Subcutaneous abdominal adipose tissue (tissue), 5 donors: Measurements from ENCODE around the gene PXYLP1.
"Not testable (repeated sequence)": the region's sequence is repeated elsewhere in the genome, so short reads cannot be mapped to it uniquely, and the experiment has no call there.

ENCODE experiments used
- H3K27ac ChIP-seq: one replicate; pipeline ENCODE4 v1.7.0; 2013; ENCODE audit warnings: low read depth, mild to moderate bottlenecking, inconsistent platforms, low read length, moderate library complexity
- H3K27me3 ChIP-seq, 5 donors: one replicate each; pipeline ENCODE4 v1.7.0; 2013; ENCODE audit warnings: low read length in 5 of 5, inconsistent platforms in 1 of 5; ENCODE audit not compliant: control insufficient read depth in 5 of 5, insufficient read depth in 4 of 5
- H3K36me3 ChIP-seq, 5 donors: one replicate each; pipeline ENCODE4 v1.7.0; 2013; ENCODE audit warnings: low read length in 5 of 5; ENCODE audit not compliant: control insufficient read depth in 5 of 5, insufficient read depth in 5 of 5
- H3K4me1 ChIP-seq, 5 donors: one replicate each; pipeline ENCODE4 v1.7.0; 2013; ENCODE audit warnings: low read length in 5 of 5, mild to moderate bottlenecking in 3 of 5, moderate library complexity in 1 of 5; ENCODE audit not compliant: control insufficient read depth in 5 of 5, insufficient read depth in 5 of 5
- H3K4me3 ChIP-seq, 5 donors: one replicate each; pipeline ENCODE4 v1.7.0; 2013; ENCODE audit warnings: low read length in 5 of 5, low read depth in 1 of 5
- H3K9ac ChIP-seq, 5 donors: one replicate each; pipeline ENCODE4 v1.7.0; 2013; ENCODE audit warnings: low read length in 5 of 5, mild to moderate bottlenecking in 4 of 5, moderate library complexity in 3 of 5
- H3K9me3 ChIP-seq, 5 donors: one replicate each; pipeline ENCODE4 v1.7.0; 2013; ENCODE audit warnings: low read length in 5 of 5; ENCODE audit not compliant: control insufficient read depth in 5 of 5
- donor health status: healthy.
- donor health status: healthy.
- donor health status: healthy.
- donor health status: healthy.
- donor health status: healthy.

The PXYLP1 gene

DNA sequence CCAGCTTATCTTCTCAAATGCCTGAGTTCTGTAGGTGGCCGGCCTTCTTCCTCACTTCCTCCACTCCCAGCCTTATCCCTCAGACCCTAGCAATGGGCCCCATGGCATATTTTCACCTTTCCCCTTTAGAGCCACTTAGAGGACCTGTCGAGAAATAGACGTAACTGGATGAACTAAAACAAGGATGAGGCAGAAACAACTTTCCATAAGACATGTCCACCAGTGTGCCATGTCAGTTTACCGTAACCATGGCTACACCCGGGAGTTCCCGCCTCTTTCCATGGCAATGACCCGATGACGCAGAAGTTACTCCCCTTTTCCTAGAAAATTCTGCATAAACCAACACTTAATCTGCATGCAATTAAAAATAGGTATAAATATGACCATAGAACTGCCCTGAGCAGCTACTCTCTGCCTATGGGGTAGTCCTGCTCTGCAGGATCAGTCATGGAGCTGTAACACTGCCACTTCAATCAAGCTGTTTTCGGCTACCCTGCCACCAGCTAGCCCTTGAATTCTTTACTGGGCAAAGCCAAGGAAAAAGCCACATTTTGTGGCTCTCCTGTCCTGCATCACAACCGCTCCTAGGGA is 81.6 kb downstream of the PXYLP1 start:
- H3K27me3 ChIP-seq = peaks cover 0 to 3% (median 0%) of the 10 kb centered on the region in 5 donors
- peaks cover 6 to 23% (median 19%) of the 10 kb centered on the region in 5 donors for H3K4me1 ChIP-seq
- H3K27ac ChIP-seq = no peak overlapping the region
- no peaks in the 10 kb centered on the region for H3K36me3 ChIP-seq
- no peaks in the 10 kb centered on the region for H3K9me3 ChIP-seq
- H3K4me3 ChIP-seq = no peak overlapping the region
- H3K9ac ChIP-seq = no peak overlapping the region

DNA sequence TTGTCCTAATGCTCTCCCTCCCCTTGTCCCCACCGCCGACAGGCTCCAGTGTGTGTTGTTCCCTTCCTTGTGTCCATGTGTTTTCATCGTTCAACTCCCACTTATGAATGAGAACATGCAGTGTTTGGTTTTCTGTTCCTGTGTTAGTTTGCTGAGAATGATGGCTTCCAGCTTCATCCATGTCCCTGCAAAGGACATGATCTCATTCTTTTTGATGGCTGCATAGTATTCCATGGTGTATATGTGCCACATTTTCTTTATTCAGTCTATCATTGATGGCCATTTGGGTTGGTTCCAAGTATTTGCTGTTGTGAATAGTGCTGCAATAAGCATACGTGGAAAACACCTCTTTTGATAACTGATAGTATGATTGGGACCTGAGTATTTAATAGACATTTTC is 82.8 kb downstream of the PXYLP1 start:
- H3K4me3 ChIP-seq, H3K36me3 ChIP-seq, H3K9me3 ChIP-seq, H3K9ac ChIP-seq, H3K27ac ChIP-seq, H3K27me3 ChIP-seq: not testable (repeated sequence)
- peaks cover 6 to 20% (median 17%) of the 10 kb centered on the region in 5 donors for H3K4me1 ChIP-seq

DNA sequence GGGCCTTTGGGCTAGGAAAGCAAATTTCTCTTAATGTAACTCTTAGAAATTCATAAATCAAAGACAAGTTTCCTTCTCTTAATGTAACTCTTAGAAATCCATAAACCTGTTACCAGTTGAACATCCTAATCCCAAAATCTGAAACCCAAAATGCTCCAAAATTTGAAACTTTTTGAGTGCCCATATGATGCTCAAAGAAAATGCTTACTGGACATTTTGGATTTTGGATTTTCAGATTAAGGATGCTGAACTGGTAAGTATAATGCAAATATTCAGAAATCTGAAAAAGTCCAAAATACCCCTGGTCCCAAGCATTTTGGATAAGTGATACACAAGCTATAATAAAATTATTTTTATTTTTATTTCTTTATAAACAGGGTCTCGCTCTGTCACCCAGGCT is 85.2 kb downstream of the PXYLP1 start:
- no peak overlapping the region for H3K9ac ChIP-seq
- no peaks in the 10 kb centered on the region for H3K36me3 ChIP-seq
- H3K4me1 ChIP-seq = peaks cover under 1 to 10% (median 9%) of the 10 kb centered on the region in 5 donors
- H3K9me3 ChIP-seq = no peaks in the 10 kb centered on the region
- no peak overlapping the region for H3K4me3 ChIP-seq
- no peaks in the 10 kb centered on the region for H3K27me3 ChIP-seq
- H3K27ac ChIP-seq = no peak overlapping the region

DNA sequence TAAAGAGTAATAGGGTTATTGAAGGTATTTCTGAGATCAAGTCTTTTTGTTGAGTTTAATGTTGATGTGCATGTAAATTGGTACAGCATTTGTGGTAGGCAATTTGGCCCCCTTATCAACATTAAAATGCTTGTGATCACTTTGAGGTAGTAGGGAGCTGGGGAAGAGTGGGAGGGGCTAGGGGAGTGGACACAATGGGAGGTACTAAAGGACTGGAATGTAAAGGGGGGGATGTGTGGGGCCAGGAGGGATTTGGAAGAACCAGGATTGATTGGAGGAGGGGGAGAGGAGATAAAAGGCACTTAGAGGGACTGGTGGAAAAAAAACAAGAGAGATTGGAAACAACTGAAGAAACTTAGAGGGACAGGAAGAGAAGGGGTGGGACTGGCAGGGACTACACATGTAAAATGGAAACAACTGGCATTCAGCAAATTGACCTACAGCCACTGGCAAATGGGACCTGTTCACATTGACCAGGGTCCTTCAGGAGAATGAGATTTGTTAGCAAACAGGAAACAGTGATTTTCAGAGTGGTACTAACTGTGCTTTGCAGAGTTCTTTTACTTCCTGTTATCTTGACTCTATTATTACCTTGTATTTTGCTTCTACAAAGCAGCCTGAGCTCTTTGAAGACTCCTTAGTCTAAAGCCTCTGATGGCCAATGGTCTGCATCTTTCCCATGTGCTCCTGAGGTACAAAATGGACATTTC is 88.9 kb downstream of the PXYLP1 start:
- H3K27me3 ChIP-seq = no peaks in the 10 kb centered on the region
- no peaks in the 10 kb centered on the region for H3K4me1 ChIP-seq
- no peak overlapping the region for H3K4me3 ChIP-seq
- H3K27ac ChIP-seq = no peak overlapping the region
- no peaks in the 10 kb centered on the region for H3K36me3 ChIP-seq
- no peak overlapping the region for H3K9ac ChIP-seq
- H3K9me3 ChIP-seq = no peaks in the 10 kb centered on the region

DNA sequence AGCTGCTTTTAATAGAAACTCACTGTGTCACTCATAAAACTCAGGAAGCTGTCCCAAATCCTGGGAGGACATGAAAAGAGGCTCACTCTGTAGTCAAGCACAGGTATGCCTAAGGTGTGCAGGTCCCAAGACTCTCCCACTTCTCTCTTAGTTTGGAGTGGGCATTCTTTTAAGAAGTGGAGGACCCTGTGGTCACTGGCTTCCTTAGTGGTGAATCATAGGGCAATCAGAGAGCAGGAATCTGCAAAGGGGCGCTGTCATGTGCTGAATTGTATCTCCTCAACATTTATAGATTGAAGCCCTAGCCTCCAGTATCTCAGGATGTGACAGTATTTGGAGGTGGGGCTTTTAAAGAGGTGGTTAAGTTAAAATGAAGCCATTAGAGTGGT is 89.5 kb downstream of the PXYLP1 start:
- Histone ChIP-seq H3K27ac (no peak overlapping the region), H3K4me3 (no peak overlapping the region)

DNA sequence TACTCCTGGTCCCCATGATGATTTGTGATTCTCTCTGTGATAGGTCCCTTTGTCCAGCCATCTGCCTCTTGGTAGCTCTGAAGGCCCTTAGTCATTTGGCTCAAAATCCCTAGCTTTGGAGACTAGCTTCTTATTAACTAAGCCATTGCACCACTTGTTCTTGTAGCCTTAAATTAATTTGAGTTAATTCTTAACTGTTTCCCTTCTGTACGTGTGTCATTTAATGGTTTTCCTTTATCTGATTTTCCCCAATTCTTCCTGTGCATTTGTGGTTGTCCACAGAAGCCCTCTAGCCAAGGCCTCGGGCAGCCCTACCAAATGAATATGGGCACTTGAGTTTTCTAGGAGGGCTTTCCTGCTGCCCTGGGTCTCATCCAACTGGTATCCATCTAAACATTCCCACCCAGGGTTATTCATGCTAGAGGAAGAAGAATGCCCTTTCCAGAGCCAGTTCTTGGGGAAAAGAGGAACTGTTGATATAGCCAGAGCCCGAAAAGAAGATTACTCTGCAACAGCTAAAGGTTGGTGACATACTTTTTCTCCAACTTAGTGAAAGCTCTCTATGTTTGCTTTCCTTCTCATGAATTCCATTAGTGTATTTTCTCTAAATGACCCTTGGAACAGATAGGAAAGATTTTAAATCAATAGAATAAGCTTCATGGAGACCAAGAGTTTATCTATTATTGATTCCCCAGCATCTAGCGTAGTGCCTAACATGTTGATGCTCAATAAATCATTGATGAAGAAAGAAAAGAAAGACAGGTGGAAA is 92.5 kb downstream of the PXYLP1 start:
- Histone ChIP-seq H3K4me3 (no peak overlapping the region), H3K36me3 (no peaks in the 10 kb centered on the region), H3K27me3 (no peaks in the 10 kb centered on the region), H3K9me3 (no peaks in the 10 kb centered on the region), H3K4me1 (no peaks in the 10 kb centered on the region), H3K27ac (no peak overlapping the region), H3K9ac (no peak overlapping the region)

More for the DNA sequence above, 89.5 kb downstream of the PXYLP1 start:
- no peaks in the 10 kb centered on the region for H3K4me1 ChIP-seq
- H3K27me3 ChIP-seq = no peaks in the 10 kb centered on the region
- no peaks in the 10 kb centered on the region for H3K9me3 ChIP-seq
- H3K36me3 ChIP-seq = no peaks in the 10 kb centered on the region
- no peak overlapping the region for H3K9ac ChIP-seq

DNA sequence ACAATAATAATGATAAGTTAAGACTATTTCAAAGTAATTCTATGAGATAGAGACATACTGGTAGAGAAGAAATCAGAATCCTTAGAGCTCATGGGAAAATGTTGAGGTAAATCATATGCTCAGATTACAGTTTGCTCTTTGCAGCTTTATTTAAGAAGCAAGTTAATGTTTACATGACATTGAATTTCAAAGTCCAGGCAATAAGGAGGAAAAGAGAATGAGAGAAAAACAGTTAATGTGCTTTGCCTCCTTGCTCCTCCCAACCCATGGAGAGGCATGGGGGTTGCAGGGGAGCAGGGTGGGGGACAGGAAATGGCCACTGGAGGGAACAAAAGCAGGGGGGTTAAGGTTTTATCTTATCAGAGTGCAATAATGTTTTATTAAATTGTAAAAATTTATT is 94.5 kb downstream of the PXYLP1 start:
- no peaks in the 10 kb centered on the region for H3K4me1 ChIP-seq
- H3K27ac ChIP-seq = no peak overlapping the region
- H3K4me3 ChIP-seq = no peak overlapping the region
- no peak overlapping the region for H3K9ac ChIP-seq
- no peaks in the 10 kb centered on the region for H3K9me3 ChIP-seq
- H3K36me3 ChIP-seq = no peaks in the 10 kb centered on the region
- no peaks in the 10 kb centered on the region for H3K27me3 ChIP-seq

DNA sequence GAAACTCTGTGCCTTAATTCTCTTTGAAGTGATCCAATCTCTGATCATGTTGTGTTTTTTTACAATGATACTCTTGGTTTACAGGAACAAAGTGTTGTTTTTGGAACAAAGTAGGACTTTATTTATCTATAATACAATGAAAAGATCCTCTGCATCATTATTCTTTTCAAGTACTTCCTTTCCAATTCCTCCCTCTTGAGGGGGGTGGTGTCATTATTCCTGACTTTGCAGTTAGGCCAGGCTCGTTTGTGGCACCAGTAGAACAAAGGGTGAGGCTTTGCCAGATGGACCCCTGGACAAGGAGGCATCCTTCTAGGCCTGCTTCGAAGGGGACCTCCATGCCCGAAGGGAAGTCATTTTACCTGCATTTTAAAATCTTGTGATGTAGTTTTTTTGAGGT is 95.0 kb downstream of the PXYLP1 start:
- Histone ChIP-seq H3K27ac (no peak overlapping the region), H3K36me3 (no peaks in the 10 kb centered on the region), H3K4me1 (peaks cover 0 to under 1% (median 0%) of the 10 kb centered on the region in 5 donors), H3K27me3 (no peaks in the 10 kb centered on the region), H3K4me3 (no peak overlapping the region), H3K9ac (no peak overlapping the region), H3K9me3 (no peaks in the 10 kb centered on the region)

DNA sequence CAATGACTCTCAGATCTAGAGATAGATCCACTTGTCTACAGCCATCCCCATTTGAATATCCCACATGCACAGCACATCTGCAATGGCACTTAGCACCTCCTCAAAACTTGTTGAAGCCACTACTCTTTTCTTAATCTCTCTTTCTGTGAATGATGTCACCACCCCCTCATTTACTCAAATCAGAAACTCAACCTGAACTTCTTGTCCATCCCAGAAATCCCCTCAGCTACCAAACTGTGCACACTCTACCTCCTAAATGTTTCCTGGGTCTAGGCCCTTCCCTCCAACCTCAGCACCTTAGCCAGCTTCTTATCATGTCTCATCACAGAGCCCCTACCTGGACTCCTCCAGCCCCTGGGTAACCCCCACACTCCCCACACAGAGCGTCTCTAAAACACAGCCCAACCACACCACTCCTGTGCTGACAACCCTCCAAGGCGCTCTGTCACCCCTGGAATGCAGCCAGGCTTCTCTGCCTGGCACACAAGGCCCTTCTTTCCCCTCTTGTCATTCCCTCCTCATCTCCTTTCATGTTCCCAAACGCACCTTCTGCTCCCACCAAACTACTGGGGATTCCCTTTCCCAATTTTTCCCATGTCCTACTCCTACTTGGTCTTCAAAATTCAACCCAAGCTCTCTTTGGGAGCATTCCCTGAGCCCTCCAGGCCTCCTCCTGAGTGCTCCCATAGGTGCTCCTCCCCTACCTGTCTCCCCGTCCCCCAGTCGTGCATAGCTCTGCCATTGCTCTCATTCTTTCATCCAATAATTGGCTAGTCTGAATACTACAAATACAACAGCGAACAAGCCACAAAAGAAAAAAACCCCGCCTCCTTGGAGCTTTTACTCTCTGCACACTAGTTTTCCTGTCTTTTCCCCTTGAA is 96.9 kb downstream of the PXYLP1 start:
- Histone ChIP-seq H3K27ac (no peak overlapping the region), H3K4me3 (no peak overlapping the region), H3K36me3 (no peaks in the 10 kb centered on the region), H3K4me1 (peaks cover 3 to 6% (median 3%) of the 10 kb centered on the region in 5 donors), H3K27me3 (no peaks in the 10 kb centered on the region), H3K9ac (no peak overlapping the region), H3K9me3 (no peaks in the 10 kb centered on the region)
